Measurements from ENCODE around the gene CA5A. TPM values are rescaled to one million over a fixed set of nuclear protein-coding genes. Genes with fewer than 3 reads are reported as not detected.

The CA5A gene
- total and polyA plus RNA-seq, 2 of the 4 experiments (the other 2 are of a cell fraction) = not detected

DNA sequence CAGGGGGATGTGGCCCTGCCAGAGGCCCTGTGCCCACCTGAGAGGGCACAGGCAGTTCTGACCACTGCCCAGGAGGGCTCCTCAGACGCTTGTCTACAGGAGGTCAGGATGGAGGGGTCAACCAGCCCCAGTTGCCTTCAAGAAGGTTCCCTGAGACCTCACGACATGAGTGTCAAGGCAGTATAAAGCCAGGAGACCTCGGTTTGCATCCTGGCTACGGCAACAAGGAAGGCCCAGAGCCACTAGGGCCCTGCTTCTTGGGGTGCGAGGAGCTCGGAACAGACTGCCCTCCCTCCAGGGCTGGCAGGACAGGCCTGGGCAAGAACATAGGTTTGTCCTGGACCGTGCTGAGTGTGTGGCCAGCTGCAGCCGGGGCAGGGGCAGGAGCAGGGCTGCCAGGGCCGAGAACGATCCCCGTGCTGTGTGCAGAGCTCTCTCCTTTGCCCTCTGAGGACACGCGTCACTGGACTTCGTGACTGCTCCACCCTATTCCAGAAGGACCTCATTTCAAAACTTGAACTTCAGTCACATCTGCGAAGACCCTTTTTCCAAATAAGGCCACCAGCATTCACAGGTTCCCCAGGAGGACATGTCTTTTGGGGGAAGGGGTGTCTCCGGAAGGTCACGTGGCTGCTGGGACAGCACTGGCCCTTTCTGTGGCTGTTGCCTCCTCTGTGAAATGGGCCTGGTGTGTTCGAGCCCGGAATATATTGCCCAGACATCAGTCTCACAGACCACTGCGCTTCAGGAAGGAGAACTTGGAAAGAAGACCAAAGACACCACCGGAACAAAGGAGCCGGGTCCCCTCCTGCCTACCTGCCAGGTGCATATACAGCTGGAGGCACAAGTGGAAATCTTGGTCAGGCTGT is 94.8 kb downstream of the CA5A start:
- H2AK9ac ChIP-seq (replicated peaks; ENCODE audit: low read depth, low read length, poor library complexity) = peak overlapping the region; percentile 13
- H3K4me3 ChIP-seq (ENCODE audit: insufficient read depth, low read depth, low read length) = no peak overlapping the region
- peaks cover 24 to 86% of the 10 kb centered on the region in 2 experiments for H3K79me1 ChIP-seq (ENCODE audit: low read depth in 1 of 2, low read length in 2 of 2)
- H3K56ac ChIP-seq (ENCODE audit: extremely low read depth, insufficient read depth, low read length) = no peak overlapping the region
- BruUV-seq (replicated peaks) = no TSS peak
- H4K91ac ChIP-seq (ENCODE audit: insufficient read depth, low read depth, low read length) = no peak overlapping the region
- no peak overlapping the region for H3K18ac ChIP-seq (ENCODE audit: low read depth, low read length)
- intact Hi-C loops (cut with micrococcal nuclease) = no loop called here
- in situ Hi-C loops (cut with MboI; ENCODE audit: low sequenced_read_pairs) = no loop called here
- peaks cover 84% of the 10 kb centered on the region for H4K20me1 ChIP-seq (ENCODE audit: insufficient read depth, low read length)
- no peak overlapping the region for H2BK15ac ChIP-seq (ENCODE audit: low read depth, low read length)
- H3K9me1 ChIP-seq (ENCODE audit: insufficient read depth, low read length) = peaks cover 6% of the 10 kb centered on the region; the same call in 1 of the 2 replicates
- ChIA-PET POLR2A (ENCODE audit: unreplicated experiment) (no interaction called here), CTCF (no interaction called here)
- no peak overlapping the region for H3K27ac ChIP-seq (ENCODE audit: insufficient read depth, low read length)
- H2BK20ac ChIP-seq (ENCODE audit: low read depth, low read length) = no peak overlapping the region
- TF ChIP-seq FOS (IDR thresholded peaks at IDR 0.05; ENCODE audit: low read depth, low read length) (no peak), ELK1 (IDR thresholded peaks at IDR 0.05; ENCODE audit: borderline replicate concordance, low read depth, low read length) (no peak)
- H2AFZ ChIP-seq (replicated peaks; ENCODE audit: low read length, poor library complexity) = no peak overlapping the region
- no peaks in the 10 kb centered on the region for H3K27me3 ChIP-seq (ENCODE audit: control insufficient read depth, insufficient read depth, low read length)
- no peaks in the 10 kb centered on the region for H3K4me1 ChIP-seq (ENCODE audit: control insufficient read depth, insufficient read depth, low read length)
- H3K14ac ChIP-seq (replicated peaks; ENCODE audit: low read depth, low read length) = no peak overlapping the region
- H2BK5ac ChIP-seq (ENCODE audit: low read depth, low read length, poor library complexity, severe bottlenecking) = peak overlapping the region; percentile 10
- no peak overlapping the region for H3K4me2 ChIP-seq (ENCODE audit: low read depth, low read length)
- no peaks in the 10 kb centered on the region for H3K9me3 ChIP-seq (ENCODE audit: control insufficient read depth, insufficient read depth, low read length)
- DNase-seq = no peak
- H2AK5ac ChIP-seq (ENCODE audit: low read depth, low read length) = no peak overlapping the region
- dilution Hi-C loops (cut with HindIII; ENCODE audit: low sequenced_read_pairs, unreplicated experiment) = no loop called here
- no peak for ATAC-seq (ENCODE audit: low read depth)
- no peak overlapping the region for H4K8ac ChIP-seq (ENCODE audit: low read depth in 2 of 2, low read length in 2 of 2)
- H3K9ac ChIP-seq (ENCODE audit: low read depth, low read length) = no peak overlapping the region
- no peak overlapping the region for H2BK120ac ChIP-seq (ENCODE audit: low read depth, low read length)
- H3K4ac ChIP-seq (ENCODE audit: low read depth, low read length) = no peak overlapping the region
- no peak overlapping the region for H4K5ac ChIP-seq (ENCODE audit: low read depth, low read length)
- 92% methylated on average over 7 of the region's 22 CpGs; no CpG with 5 or more reads in 1 of the 2 experiments for WGBS, 2 experiments (ENCODE audit: extremely low coverage in 2 of 2, insufficient read length in 1 of 2)
- H3K23ac ChIP-seq (ENCODE audit: low read depth, low read length) = no peak overlapping the region
- peaks cover 74% of the 10 kb centered on the region for H3K36me3 ChIP-seq (ENCODE audit: control insufficient read depth, insufficient read depth, low read length)

Measured in IMR-90 (cell line).